HEK293T (cell line): Measurements from ENCODE around the gene SLC16A14.

Experiments
- ARNT ChIP-seq: fragments of 450-650 bp; IDR thresholded peaks from 2 replicates; pipeline ENCODE4 v1.6.1; 2017; ENCODE audit warnings: mild to moderate bottlenecking
- BHLHE40 ChIP-seq: fragments of 450-650 bp; IDR thresholded peaks from 2 replicates; pipeline ENCODE4 v1.6.1; 2016; ENCODE audit warnings: mild to moderate bottlenecking, moderate library complexity, borderline replicate concordance
- CTBP1 ChIP-seq: fragments of 450-650 bp; IDR thresholded peaks from 2 replicates; pipeline ENCODE4 v1.6.1; 2016; ENCODE audit warnings: borderline replicate concordance
- ELF4 ChIP-seq: fragments of 450-650 bp; IDR thresholded peaks from 2 replicates; pipeline ENCODE4 v1.6.1; 2017; ENCODE audit warnings: antibody characterized with exemption
- FOXA1 ChIP-seq: fragments of 450-650 bp; IDR thresholded peaks from 2 replicates; pipeline ENCODE4 v1.6.1; 2016; ENCODE audit warnings: mild to moderate bottlenecking
- FOXK2 ChIP-seq: fragments of 450-650 bp; IDR thresholded peaks from 2 replicates; pipeline ENCODE4 v1.6.1; 2016; ENCODE audit warnings: mild to moderate bottlenecking
- FOXM1 ChIP-seq: fragments of 450-650 bp; IDR thresholded peaks from 2 replicates; pipeline ENCODE4 v1.6.1; 2017; ENCODE audit warnings: mild to moderate bottlenecking, borderline replicate concordance
- HDGF ChIP-seq: fragments of 450-650 bp; IDR thresholded peaks from 2 replicates; pipeline ENCODE4 v1.6.1; 2017; ENCODE audit warnings: antibody characterized with exemption, borderline replicate concordance
- NFRKB ChIP-seq: fragments of 450-650 bp; IDR thresholded peaks from 2 replicates; pipeline ENCODE4 v1.6.1; 2016; ENCODE audit warnings: mild to moderate bottlenecking, moderate library complexity
- SP1 ChIP-seq: fragments of 450-650 bp; IDR thresholded peaks from 2 replicates; pipeline ENCODE4 v1.6.1; 2017
- SUZ12 ChIP-seq: fragments of 450-650 bp; IDR thresholded peaks from 2 replicates; pipeline ENCODE4 v1.6.1; 2016; ENCODE audit warnings: mild to moderate bottlenecking
- TARDBP ChIP-seq: fragments of 450-650 bp; IDR thresholded peaks from 2 replicates; pipeline ENCODE4 v1.6.1; 2016
- ZNF384 ChIP-seq: fragments of 450-650 bp; IDR thresholded peaks from 2 replicates; pipeline ENCODE4 v1.6.1; 2016
- TF ChIP-seq, protein P1 (sequence below): fragments of 450-650 bp; IDR thresholded peaks from 2 replicates; pipeline ENCODE4 v1.6.1; 2016

DNA sequence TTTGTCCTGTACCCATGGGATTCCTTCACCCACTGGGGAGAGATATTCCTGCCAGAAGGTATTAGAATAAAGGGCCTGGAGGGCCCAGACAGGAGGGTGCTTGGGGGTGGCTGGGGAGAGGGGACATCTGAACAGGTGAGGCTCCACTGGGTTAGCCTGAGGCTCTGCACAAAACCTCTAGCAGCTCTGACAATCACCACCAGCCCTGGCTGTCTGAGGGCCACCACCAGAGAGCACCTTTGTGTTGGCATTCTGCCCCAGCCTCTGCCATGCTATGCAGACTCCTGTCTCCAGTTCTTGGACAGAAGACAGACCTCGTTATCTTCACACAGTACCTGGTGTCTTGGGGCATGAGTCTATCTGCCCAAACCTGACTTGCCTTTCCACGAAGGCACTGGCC lies 25.3 kb downstream of the SLC16A14 start:
- no peak for TF ChIP-seq SP1
- TF ChIP-seq ELF4, result no peak
- TF ChIP-seq ARNT, result no peak
- no peak for TF ChIP-seq FOXA1
- no peak for TF ChIP-seq BHLHE40
- no peak for TF ChIP-seq ZNF384
- TF ChIP-seq TARDBP, result no peak
- no peak for TF ChIP-seq CTBP1
- TF ChIP-seq HDGF, result no peak
- TF ChIP-seq SUZ12, result no peak
- TF ChIP-seq, protein P1, sequence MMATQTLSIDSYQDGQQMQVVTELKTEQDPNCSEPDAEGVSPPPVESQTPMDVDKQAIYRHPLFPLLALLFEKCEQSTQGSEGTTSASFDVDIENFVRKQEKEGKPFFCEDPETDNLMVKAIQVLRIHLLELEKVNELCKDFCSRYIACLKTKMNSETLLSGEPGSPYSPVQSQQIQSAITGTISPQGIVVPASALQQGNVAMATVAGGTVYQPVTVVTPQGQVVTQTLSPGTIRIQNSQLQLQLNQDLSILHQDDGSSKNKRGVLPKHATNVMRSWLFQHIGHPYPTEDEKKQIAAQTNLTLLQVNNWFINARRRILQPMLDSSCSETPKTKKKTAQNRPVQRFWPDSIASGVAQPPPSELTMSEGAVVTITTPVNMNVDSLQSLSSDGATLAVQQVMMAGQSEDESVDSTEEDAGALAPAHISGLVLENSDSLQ, result no peak
- no peak for TF ChIP-seq FOXM1
- no peak for TF ChIP-seq FOXK2
- TF ChIP-seq NFRKB, result no peak
